GM12875 (cell line): ENCODE results near the gene SPATA32.

Experiments used
- H3K4me3 ChIP-seq: one replicate; pipeline ENCODE4 v1.5.1; 2011; ENCODE audit warnings: low read depth, low read length, control low read depth
- TF ChIP-seq, protein P1 (sequence below): IDR thresholded peaks from 2 replicates; pipeline ENCODE4 v1.5.1; 2011; ENCODE audit warnings: low read depth, mild to moderate bottlenecking, control low read depth, inconsistent platforms, low read length, moderate library complexity, borderline replicate concordance; ENCODE audit not compliant: insufficient read depth

The SPATA32 gene

DNA sequence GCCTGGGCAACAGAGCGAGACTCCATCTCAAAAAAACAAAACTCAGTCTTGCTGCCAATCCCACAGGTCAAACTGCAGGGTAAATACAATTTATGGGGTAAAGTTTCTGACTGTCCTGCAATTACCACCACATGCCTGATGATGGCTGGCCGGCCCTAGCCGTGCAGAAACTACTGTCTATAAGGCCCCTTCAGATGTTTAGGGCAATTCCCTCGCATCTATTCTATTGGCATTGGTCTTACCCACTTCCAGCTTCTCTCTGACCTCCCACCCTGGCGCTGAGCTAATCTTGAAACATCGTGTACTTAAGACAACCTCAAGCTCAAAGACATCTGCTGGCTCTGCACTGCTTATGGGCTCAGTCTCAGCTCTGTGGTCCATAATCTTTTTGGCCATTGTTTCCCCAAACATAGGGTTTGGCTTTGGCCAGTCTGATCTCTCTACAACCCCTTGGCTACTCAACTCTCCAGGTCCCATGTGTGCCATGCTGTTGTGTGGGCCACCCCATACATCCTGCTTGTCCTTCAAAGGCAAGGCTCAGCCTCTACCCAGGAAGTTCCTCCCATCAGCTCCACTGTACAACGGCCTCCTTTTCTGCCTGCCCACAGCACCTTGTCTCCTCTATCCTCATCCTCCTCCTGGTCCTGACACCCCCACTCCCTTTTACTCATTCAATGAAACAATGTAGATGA is 38.3 kb upstream of the SPATA32 start:
- TF ChIP-seq, protein P1, sequence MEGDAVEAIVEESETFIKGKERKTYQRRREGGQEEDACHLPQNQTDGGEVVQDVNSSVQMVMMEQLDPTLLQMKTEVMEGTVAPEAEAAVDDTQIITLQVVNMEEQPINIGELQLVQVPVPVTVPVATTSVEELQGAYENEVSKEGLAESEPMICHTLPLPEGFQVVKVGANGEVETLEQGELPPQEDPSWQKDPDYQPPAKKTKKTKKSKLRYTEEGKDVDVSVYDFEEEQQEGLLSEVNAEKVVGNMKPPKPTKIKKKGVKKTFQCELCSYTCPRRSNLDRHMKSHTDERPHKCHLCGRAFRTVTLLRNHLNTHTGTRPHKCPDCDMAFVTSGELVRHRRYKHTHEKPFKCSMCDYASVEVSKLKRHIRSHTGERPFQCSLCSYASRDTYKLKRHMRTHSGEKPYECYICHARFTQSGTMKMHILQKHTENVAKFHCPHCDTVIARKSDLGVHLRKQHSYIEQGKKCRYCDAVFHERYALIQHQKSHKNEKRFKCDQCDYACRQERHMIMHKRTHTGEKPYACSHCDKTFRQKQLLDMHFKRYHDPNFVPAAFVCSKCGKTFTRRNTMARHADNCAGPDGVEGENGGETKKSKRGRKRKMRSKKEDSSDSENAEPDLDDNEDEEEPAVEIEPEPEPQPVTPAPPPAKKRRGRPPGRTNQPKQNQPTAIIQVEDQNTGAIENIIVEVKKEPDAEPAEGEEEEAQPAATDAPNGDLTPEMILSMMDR, result 0 out of 2 replicates have a peak, but pooled peaks have one; percentile 13
- H3K4me3 ChIP-seq, result no peak overlapping the region

DNA sequence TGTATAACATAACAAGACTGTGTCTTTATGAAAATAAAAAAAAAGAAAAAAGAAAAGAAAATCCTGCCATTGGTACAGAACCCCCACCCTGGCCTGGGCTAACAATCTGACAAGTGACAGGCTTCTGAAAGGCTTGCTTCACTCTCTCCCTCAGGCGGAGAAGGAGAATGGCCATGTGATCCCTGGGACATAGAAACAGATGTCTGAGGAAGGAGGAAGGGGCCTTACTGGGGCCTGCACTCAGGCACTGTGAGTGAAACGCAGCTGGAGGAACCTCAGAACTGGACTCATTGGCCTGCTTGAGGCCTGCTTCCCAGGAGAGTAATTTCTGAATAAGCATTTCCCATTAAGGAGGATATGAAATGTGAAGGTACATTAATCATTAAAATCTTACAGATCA is 37.5 kb upstream of the SPATA32 start:
- no peak overlapping the region for H3K4me3 ChIP-seq
- TF ChIP-seq, protein P1, result no peak

DNA sequence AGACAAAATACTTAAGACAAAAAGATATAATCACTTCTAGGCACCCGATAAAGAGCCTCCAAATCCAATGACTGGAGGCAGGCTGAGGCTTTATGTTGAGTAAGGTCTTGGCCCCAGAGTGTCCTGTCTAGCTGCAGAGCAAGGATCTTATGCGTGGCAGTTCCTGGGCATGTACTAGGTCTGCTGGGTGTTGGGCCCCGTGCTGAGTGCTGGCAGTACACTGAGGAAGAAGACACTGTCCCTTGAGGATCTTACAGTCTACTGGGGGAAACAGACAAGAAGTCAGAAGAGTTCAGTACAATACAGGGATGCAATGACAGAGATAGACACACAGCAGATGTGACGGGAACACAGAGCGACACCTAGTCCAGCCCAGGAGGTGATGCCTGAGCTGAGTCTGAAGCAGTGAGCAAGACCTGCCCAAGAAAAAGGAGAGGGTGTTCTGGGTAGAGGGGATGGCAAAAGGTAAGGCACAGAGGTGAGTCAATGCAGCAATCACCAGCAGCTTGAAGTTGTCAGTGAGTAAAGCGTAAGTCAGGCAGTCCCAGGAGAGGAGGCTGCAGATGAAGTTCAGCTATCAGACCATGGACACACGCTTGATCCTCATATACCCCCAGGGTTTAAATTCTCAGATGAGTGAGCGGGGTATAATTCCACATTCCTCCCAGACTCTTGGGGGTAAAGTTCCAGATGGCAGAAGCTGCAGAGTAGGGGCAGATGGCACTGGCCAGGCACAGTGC is 36.8 kb upstream of the SPATA32 start:
- TF ChIP-seq, protein P1, result no peak
- H3K4me3 ChIP-seq, result no peak overlapping the region

DNA sequence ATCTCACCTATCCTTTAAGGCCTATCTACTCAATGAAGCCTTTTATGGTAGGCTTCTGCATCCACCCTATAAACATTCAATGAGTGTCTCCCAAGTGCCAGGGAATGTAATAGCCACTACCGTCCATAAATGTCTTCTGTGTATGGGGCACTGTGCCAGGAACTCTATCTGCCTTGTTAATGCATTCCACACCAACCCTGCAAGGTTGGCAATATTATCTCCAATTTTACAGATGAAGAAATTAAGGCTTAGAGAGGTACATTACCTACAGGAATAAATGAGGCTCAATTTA is 34.9 kb upstream of the SPATA32 start:
- no peak overlapping the region for H3K4me3 ChIP-seq
- TF ChIP-seq, protein P1, result no peak

DNA sequence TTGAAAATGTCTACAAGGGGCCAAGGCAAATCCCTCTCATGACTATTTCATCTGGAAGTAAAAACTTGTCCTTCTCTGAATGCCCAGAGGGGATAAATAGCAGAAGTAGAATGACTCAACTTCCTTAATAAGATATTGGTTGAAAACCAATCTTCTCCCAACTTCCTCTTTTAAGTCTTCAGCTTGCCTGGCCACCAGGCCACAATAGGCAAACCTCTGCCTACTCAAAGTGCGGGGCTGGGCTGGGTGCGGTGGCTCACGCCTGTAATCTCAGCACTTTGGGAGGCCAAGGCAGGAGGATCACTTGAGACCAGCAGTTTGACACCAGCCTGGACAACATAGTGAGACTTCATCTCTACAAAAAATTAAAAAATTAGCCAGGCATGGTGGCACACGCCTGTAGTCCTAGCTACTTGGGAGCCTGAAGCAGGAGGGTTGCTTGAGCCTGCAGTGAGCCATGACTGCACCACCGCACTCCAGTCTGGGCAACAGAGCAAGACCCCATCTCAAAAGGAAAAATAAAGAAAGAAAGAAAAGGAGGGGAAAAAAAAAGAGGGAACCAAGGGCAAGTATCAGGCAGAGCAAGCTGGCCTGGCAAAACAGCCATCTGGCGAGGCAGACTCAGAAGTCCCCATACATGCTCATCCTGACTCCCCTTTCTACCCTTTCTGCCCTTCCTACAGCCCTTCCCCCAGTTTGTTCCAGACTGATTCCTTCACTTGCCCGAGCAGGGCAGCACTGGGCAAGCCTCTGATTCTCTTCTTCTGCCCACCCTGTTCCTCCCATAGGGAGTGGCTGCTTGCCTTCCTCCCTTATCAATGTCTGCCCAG is 34.3 kb upstream of the SPATA32 start:
- no peak overlapping the region for H3K4me3 ChIP-seq

DNA sequence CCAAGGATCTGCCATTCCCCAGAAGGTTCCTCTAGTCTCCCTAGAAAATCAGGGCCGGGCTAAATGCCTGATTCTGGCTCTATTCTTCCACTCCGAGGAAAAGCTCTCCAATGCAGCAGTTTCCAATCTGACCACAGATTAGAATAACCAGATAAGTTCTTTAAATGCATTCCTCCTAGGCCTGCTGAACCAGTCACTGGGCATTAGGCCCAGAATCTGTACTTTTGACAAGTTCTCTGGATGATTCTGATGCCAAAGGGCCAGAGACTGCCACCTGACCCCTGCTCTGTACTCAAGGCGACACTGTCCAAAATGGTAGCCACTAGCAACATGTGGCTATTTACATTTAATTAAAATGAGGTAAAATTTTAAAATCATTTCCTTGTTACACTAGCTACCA is 32.6 kb upstream of the SPATA32 start:
- no peak overlapping the region for H3K4me3 ChIP-seq
- TF ChIP-seq, protein P1, result no peak

More for the DNA sequence above, 34.3 kb upstream of the SPATA32 start:
- TF ChIP-seq, protein P1, result no peak
